ENCODE data around the gene GJB6. TPM values are rescaled to one million over a fixed set of nuclear protein-coding genes. Genes with fewer than 3 reads are reported as not detected.
"Not testable (repeated sequence)": the region's sequence is repeated elsewhere in the genome, so short reads cannot be mapped to it uniquely, and the experiment has no call there.

Gene GJB6
- not detected in 2 replicates for total RNA-seq

GRCh38 chr13:20231839-20232555, at the start of gene GJB6:
TSS of gene GJB6 (minus strand) at chr13:20232319. CDS start at chr13:20223480, 8,839 bp downstream.
- peaks cover 56% of the 10 kb centered on the region for H3K27me3 ChIP-seq (ENCODE audit: insufficient read depth, low read length)
- no peak within 1 kb of the TSS for H3K27ac ChIP-seq (ENCODE audit: low read depth, low read length)
- H3K36me3 ChIP-seq (ENCODE audit: insufficient read depth, low read length): no peaks in the 10 kb centered on the region
- H2AFZ ChIP-seq (ENCODE audit: low read length): no peak within 1 kb of the TSS
- H4K20me1 ChIP-seq (ENCODE audit: insufficient read depth, low read length): no peaks in the 10 kb centered on the region
- no peaks in the 10 kb centered on the region for H3K9me3 ChIP-seq (ENCODE audit: low read depth, low read length)
- no peak for DNase-seq (ENCODE audit: insufficient read length, low spot score, missing footprints)
- H3K4me2 ChIP-seq (ENCODE audit: insufficient read depth, low read length): no peak within 1 kb of the TSS
- H3K4me1 ChIP-seq (ENCODE audit: insufficient read depth, low read length): no peaks in the 10 kb centered on the region
- H3K79me2 ChIP-seq (ENCODE audit: insufficient read depth, low read length): no peaks in the 10 kb centered on the region
- H3K4me3 ChIP-seq (ENCODE audit: insufficient read depth, low read length): no peak within 1 kb of the TSS
- TF ChIP-seq, protein P1, sequence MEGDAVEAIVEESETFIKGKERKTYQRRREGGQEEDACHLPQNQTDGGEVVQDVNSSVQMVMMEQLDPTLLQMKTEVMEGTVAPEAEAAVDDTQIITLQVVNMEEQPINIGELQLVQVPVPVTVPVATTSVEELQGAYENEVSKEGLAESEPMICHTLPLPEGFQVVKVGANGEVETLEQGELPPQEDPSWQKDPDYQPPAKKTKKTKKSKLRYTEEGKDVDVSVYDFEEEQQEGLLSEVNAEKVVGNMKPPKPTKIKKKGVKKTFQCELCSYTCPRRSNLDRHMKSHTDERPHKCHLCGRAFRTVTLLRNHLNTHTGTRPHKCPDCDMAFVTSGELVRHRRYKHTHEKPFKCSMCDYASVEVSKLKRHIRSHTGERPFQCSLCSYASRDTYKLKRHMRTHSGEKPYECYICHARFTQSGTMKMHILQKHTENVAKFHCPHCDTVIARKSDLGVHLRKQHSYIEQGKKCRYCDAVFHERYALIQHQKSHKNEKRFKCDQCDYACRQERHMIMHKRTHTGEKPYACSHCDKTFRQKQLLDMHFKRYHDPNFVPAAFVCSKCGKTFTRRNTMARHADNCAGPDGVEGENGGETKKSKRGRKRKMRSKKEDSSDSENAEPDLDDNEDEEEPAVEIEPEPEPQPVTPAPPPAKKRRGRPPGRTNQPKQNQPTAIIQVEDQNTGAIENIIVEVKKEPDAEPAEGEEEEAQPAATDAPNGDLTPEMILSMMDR (IDR thresholded peaks at IDR 0.05; ENCODE audit: extremely low read depth, low read depth, low read length): no peak

- H3K4me3 ChIP-seq (ENCODE audit: insufficient read depth, low read length); H3K79me2 ChIP-seq (ENCODE audit: insufficient read depth, low read length); H3K36me3 ChIP-seq (ENCODE audit: insufficient read depth, low read length); H4K20me1 ChIP-seq (ENCODE audit: insufficient read depth, low read length); H3K4me2 ChIP-seq (ENCODE audit: insufficient read depth, low read length); H3K9me3 ChIP-seq (ENCODE audit: low read depth, low read length); H3K4me1 ChIP-seq (ENCODE audit: insufficient read depth, low read length); H3K27me3 ChIP-seq (ENCODE audit: insufficient read depth, low read length); H2AFZ ChIP-seq (ENCODE audit: low read length); DNase-seq (ENCODE audit: insufficient read length, low spot score, missing footprints); H3K27ac ChIP-seq (ENCODE audit: low read depth, low read length): not testable (repeated sequence)
These were observed 44.8 kb upstream of the GJB6 start for GRCh38 chr13:20276901-20277300.

GRCh38 chr13:20274466-20274865, 42.3 kb upstream of the GJB6 start:
- Histone ChIP-seq H3K9me3 (ENCODE audit: low read depth, low read length) (no peaks in the 10 kb centered on the region), H3K4me2 (ENCODE audit: insufficient read depth, low read length) (no peak overlapping the region), H3K27ac (ENCODE audit: low read depth, low read length) (no peak overlapping the region), H3K4me1 (ENCODE audit: insufficient read depth, low read length) (no peaks in the 10 kb centered on the region), H3K4me3 (ENCODE audit: insufficient read depth, low read length) (no peak overlapping the region), H3K36me3 (ENCODE audit: insufficient read depth, low read length) (no peaks in the 10 kb centered on the region), H2AFZ (ENCODE audit: low read length) (no peak overlapping the region), H4K20me1 (ENCODE audit: insufficient read depth, low read length) (no peaks in the 10 kb centered on the region), H3K79me2 (ENCODE audit: insufficient read depth, low read length) (no peaks in the 10 kb centered on the region), H3K27me3 (ENCODE audit: insufficient read depth, low read length) (peaks cover 4% of the 10 kb centered on the region)
- no peak for DNase-seq (ENCODE audit: insufficient read length, low spot score, missing footprints)
- TF ChIP-seq, protein P1 (IDR thresholded peaks at IDR 0.05; ENCODE audit: extremely low read depth, low read depth, low read length): no peak

GRCh38 chr13:20272588-20273171, 40.6 kb upstream of the GJB6 start:
- Histone ChIP-seq H3K4me3 (ENCODE audit: insufficient read depth, low read length) (no peak overlapping the region), H2AFZ (ENCODE audit: low read length) (no peak overlapping the region), H3K9me3 (ENCODE audit: low read depth, low read length) (no peaks in the 10 kb centered on the region), H3K4me1 (ENCODE audit: insufficient read depth, low read length) (no peaks in the 10 kb centered on the region), H3K27ac (ENCODE audit: low read depth, low read length) (no peak overlapping the region), H3K27me3 (ENCODE audit: insufficient read depth, low read length) (peaks cover 4% of the 10 kb centered on the region), H3K79me2 (ENCODE audit: insufficient read depth, low read length) (no peaks in the 10 kb centered on the region), H3K4me2 (ENCODE audit: insufficient read depth, low read length) (no peak overlapping the region), H3K36me3 (ENCODE audit: insufficient read depth, low read length) (no peaks in the 10 kb centered on the region), H4K20me1 (ENCODE audit: insufficient read depth, low read length) (no peaks in the 10 kb centered on the region)
- DNase-seq (ENCODE audit: insufficient read length, low spot score, missing footprints): no peak
- TF ChIP-seq, protein P1 (IDR thresholded peaks at IDR 0.05; ENCODE audit: extremely low read depth, low read depth, low read length): no peak
